ACC112 (cell line): ENCODE results near the gene CPVL.
"Not testable (repeated sequence)": the region's sequence is repeated elsewhere in the genome, so short reads cannot be mapped to it uniquely, and the experiment has no call there.

Experiments
- H2AFZ ChIP-seq: fragments of 200-600 bp; sonication (generic); one replicate; pipeline ENCODE4 v1.6.0; 2017; ENCODE audit warnings: antibody characterized with exemption, low read length; ENCODE audit not compliant: unreplicated experiment
- H3K27ac ChIP-seq: fragments of 200-600 bp; sonication (generic); 2 replicates; pipeline ENCODE4 v1.5.1; 2014; ENCODE audit warnings: low read depth, mild to moderate bottlenecking, antibody characterized with exemption, low read length, moderate library complexity
- H3K27me3 ChIP-seq: fragments of 200-600 bp; sonication (generic); 2 replicates; pipeline ENCODE4 v1.6.1; 2014; ENCODE audit warnings: mild to moderate bottlenecking, antibody characterized with exemption, low read length, moderate library complexity, mixed read lengths; ENCODE audit not compliant: insufficient read depth
- H3K36me3 ChIP-seq: fragments of 200-600 bp; sonication (generic); 2 replicates; pipeline ENCODE4 v1.6.1; 2016; ENCODE audit warnings: mild to moderate bottlenecking, antibody characterized with exemption, low read length, moderate library complexity, mixed read lengths; ENCODE audit not compliant: insufficient read depth
- H3K4me1 ChIP-seq: fragments of 200-600 bp; sonication (generic); one replicate; pipeline ENCODE4 v1.6.1; 2016; ENCODE audit warnings: low read length, mixed read lengths; ENCODE audit not compliant: insufficient read depth, unreplicated experiment, control insufficient read depth
- H3K4me3 ChIP-seq: fragments of 200-600 bp; sonication (generic); 2 replicates; pipeline ENCODE4 v1.5.1; 2014; ENCODE audit warnings: mild to moderate bottlenecking, low read depth, low read length
- H3K79me2 ChIP-seq: fragments of 200-600 bp; sonication (generic); one replicate; pipeline ENCODE4 v1.6.0; 2016; ENCODE audit warnings: low read length; ENCODE audit not compliant: control insufficient read depth, unreplicated experiment, insufficient read depth

CPVL gene

DNA sequence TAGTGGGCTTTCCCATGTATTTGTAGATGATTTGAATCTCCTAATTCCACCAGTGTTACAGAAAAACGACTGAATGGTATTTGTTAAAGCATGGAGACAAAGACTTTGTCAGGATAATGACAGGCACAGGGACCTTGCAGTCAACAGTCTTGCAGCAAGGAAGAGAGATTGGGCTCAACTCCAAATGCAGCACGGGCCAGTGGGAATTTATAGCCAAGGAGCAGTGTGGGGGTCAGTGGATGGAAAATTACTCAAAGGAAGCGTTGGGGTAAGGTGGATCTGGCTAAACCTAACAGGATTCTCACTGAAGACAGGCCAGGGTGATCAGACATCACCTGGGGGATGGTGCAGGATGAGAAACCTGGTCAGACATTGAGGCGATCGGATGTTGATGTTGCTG, 24.3 kb downstream of the CPVL start:
- H3K79me2 ChIP-seq, result no peaks in the 10 kb centered on the region

DNA sequence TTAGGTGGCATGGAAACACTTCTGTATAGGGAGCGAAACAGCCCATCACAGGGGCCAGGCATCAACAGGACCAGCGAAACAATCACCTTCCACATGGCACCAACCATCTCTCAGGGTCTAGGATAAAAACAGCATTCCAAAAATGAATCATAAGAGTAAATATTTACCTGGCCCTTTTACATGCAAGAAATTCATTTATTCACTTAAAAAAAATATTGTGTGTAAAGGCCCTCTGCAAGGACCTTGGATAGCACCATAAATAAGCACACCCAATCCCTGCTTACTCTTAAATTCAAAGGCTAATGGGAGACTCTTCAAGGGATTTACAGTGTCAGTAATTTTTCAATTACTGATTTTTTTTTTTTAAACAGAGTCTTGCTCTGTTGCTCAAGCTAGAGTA, 25.4 kb downstream of the CPVL start:
- H3K4me1 ChIP-seq, result peaks cover 2% of the 10 kb centered on the region
- H3K79me2 ChIP-seq, result no peaks in the 10 kb centered on the region
- H2AFZ ChIP-seq, result no peak overlapping the region
- H3K27ac ChIP-seq, result no peak overlapping the region
- H3K36me3 ChIP-seq, result no peaks in the 10 kb centered on the region
- H3K4me3 ChIP-seq, result no peak overlapping the region
- H3K27me3 ChIP-seq, result no peaks in the 10 kb centered on the region

More for the DNA sequence above, 24.3 kb downstream of the CPVL start:
- Histone ChIP-seq H3K4me3 (no peak overlapping the region), H2AFZ (no peak overlapping the region), H3K27ac (no peak overlapping the region), H3K27me3 (no peaks in the 10 kb centered on the region), H3K36me3 (no peaks in the 10 kb centered on the region), H3K4me1 (no peaks in the 10 kb centered on the region)

GRCh38 chr7:29119538-29119937, 26.8 kb downstream of the CPVL start:
- no peak overlapping the region for H2AFZ ChIP-seq
- no peaks in the 10 kb centered on the region for H3K79me2 ChIP-seq
- H3K4me3 ChIP-seq, result no peak overlapping the region
- H3K27ac ChIP-seq, result no peak overlapping the region
- no peaks in the 10 kb centered on the region for H3K27me3 ChIP-seq
- peaks cover 2% of the 10 kb centered on the region for H3K4me1 ChIP-seq
- no peaks in the 10 kb centered on the region for H3K36me3 ChIP-seq

DNA sequence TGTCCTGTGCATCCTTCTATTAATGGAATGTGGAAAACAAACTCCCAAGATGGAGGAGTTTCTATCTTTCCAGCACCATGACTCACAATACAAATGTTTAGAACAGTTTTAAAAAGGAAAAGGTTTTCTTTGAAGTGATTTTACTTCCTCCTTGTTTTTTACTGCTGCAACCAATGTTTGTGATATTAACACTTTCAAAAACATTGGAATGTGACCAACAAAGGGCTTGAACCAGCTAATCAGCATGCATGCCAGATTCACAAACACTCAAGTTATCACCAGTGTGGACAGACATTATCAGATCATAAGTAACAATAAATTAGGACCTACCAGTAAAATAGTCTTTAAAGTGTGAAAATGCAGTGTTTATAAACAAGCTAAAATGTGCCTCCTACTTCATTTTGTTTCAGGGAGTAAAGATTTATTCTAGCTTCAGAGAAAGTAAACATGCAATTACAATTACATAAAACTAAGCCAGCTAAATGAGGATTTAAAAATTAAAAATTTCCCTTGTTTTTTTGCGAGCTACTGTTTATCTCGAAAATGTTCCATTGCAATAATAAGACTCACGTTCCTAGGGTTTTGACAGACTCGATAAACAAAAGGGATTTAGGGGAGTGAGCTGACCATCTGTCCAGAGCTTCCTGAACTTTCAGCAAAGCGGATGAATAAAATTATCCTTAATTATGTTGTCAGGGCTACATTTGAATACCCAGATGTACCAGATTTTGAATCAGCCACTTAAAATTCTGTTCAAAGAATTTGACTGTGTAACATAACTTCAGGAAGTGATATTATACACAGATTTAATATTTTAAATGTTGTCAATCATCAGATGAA, 29.8 kb downstream of the CPVL start:
- Histone ChIP-seq H3K27ac (no peak overlapping the region), H3K4me3 (no peak overlapping the region), H3K27me3 (no peaks in the 10 kb centered on the region), H3K79me2 (no peaks in the 10 kb centered on the region), H2AFZ (no peak overlapping the region), H3K36me3 (no peaks in the 10 kb centered on the region), H3K4me1 (peaks cover 2% of the 10 kb centered on the region)

DNA sequence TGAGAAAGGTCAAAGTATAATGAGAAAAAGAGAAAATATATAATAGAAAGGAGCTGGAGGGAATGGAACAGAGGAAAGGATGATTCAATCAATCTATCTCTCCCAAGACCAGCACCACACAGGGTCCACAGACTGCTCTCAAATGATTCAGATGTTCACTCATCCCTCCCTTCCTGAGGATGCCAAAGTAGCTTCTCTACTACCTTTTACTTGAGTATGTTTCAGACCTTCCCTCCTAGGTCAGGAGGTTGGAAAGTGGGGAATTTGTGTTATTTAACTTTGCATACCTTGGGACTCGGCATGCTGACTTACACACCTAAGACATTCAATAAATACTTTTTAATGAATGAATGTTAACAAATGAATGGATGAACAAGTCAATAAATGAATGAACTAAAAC, 30.6 kb downstream of the CPVL start:
- H2AFZ ChIP-seq, result no peak overlapping the region
- no peak overlapping the region for H3K4me3 ChIP-seq
- H3K4me1 ChIP-seq, result peaks cover 2% of the 10 kb centered on the region
- no peak overlapping the region for H3K27ac ChIP-seq
- no peaks in the 10 kb centered on the region for H3K36me3 ChIP-seq
- peaks cover 2% of the 10 kb centered on the region; the same call in 1 of the 2 replicates for H3K27me3 ChIP-seq
- no peaks in the 10 kb centered on the region for H3K79me2 ChIP-seq

GRCh38 chr7:29115130-29115687, 31.1 kb downstream of the CPVL start:
- peaks cover 7% of the 10 kb centered on the region; the same call in 1 of the 2 replicates for H3K27me3 ChIP-seq
- H3K4me3 ChIP-seq, result no peak overlapping the region
- H3K27ac ChIP-seq, result no peak overlapping the region
- H2AFZ ChIP-seq, result no peak overlapping the region
- peaks cover 2% of the 10 kb centered on the region for H3K4me1 ChIP-seq
- H3K79me2 ChIP-seq, result no peaks in the 10 kb centered on the region
- H3K36me3 ChIP-seq, result no peaks in the 10 kb centered on the region

DNA sequence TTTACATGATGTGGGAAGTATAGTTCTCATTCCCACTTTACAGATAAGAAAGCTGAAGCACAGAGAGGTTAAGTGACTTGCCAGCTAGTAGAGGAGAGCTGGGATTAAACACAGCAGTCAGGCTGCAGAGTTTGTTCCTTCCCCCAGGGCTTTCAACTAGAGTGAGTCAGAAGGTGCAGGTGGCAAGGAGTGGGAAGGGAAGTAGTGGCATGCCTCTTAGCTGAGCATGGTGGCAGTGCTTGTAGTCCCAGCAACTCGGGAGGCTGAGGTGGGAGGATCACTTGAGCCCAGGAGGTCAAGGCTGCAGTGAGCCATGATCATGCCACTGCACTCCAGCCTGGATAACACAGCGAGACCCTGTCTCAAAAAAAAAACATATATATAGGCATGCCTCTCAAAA, 32.1 kb downstream of the CPVL start:
- not testable (repeated sequence) for H2AFZ ChIP-seq, H3K27ac ChIP-seq, H3K4me3 ChIP-seq

DNA sequence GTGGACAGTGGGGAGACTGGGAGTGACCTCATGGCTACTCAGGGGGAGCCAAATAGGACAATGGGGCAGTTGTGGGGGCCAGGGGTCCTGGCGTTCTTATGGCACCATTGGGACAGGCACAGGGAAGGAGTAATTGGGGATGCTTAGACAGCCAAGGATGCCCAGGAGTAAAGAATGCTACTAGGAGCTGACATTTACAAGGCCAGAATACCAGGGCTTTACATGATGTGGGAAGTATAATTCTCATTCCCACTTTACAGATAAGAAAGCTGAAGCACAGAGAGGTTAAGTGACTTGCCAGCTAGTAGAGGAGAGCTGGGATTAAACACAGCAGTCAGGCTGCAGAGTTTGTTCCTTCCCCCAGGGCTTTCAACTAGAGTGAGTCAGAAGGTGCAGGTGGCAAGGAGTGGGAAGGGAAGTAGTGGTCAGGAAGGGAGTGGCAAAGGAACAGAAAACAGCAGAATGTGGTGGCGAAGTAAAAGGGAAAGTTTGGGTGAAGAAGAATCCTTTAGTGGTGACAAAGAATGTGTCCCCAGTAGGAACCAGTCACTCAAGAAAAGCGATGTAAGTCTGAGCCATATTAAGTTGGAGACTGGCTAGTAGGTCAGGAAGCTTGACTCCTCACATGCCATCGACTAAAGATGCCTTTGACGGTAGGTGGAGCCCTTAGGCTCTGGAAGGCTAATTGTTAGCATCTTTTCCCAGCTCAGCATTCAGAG, 32.8 kb downstream of the CPVL start:
- H2AFZ ChIP-seq, result no peak overlapping the region
- no peak overlapping the region for H3K4me3 ChIP-seq
- peaks cover 2% of the 10 kb centered on the region for H3K4me1 ChIP-seq
- peaks cover 14% of the 10 kb centered on the region for H3K27me3 ChIP-seq
- H3K36me3 ChIP-seq, result no peaks in the 10 kb centered on the region
- no peaks in the 10 kb centered on the region for H3K79me2 ChIP-seq
- no peak overlapping the region for H3K27ac ChIP-seq

More for the DNA sequence above, 32.1 kb downstream of the CPVL start:
- not testable (repeated sequence) for H3K36me3 ChIP-seq, H3K79me2 ChIP-seq, H3K4me1 ChIP-seq
- peaks cover 14% of the 10 kb centered on the region for H3K27me3 ChIP-seq

GRCh38 chr7:29112721-29113120, 33.6 kb downstream of the CPVL start:
- H2AFZ ChIP-seq, result no peak overlapping the region
- peaks cover 2% of the 10 kb centered on the region for H3K4me1 ChIP-seq
- no peak overlapping the region for H3K4me3 ChIP-seq
- H3K36me3 ChIP-seq, result no peaks in the 10 kb centered on the region
- H3K79me2 ChIP-seq, result no peaks in the 10 kb centered on the region
- H3K27me3 ChIP-seq, result peaks cover 14% of the 10 kb centered on the region
- H3K27ac ChIP-seq, result no peak overlapping the region

DNA sequence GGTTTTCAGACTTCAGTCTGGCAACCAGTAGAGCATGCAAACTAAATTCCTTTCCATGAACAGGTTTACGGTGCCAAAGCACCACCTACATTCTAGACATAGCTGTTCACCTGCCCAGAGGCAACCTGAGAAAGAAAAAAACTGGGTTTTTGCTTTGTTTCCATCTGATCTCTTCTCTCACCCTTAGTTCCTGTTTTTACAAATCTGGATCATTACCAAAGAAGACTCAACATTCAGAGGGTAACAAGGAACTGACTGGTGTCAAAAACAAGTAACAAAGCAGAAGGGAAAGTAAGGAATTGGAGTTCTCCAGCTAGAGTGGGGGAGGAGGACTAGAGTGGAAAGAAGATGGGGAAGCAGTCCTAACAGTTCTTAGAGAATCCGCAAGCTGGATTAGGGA, 36.4 kb downstream of the CPVL start:
- no peak overlapping the region for H3K27ac ChIP-seq
- no peak overlapping the region for H2AFZ ChIP-seq
- H3K79me2 ChIP-seq, result no peaks in the 10 kb centered on the region
- no peak overlapping the region for H3K4me3 ChIP-seq
- no peaks in the 10 kb centered on the region for H3K36me3 ChIP-seq
- H3K27me3 ChIP-seq, result peaks cover 14% of the 10 kb centered on the region
- no peaks in the 10 kb centered on the region for H3K4me1 ChIP-seq
